GM19023 (cell line): ENCODE data around the gene FAM170B.

Source experiments
- ATAC-seq: cut with Tn5 transposase; IDR thresholded peaks from one replicate; pipeline ENCODE4 v1.9.1; 2021; ENCODE audit warnings: mild to moderate bottlenecking, moderate library complexity; ENCODE audit not compliant: unreplicated experiment

Gene FAM170B

DNA sequence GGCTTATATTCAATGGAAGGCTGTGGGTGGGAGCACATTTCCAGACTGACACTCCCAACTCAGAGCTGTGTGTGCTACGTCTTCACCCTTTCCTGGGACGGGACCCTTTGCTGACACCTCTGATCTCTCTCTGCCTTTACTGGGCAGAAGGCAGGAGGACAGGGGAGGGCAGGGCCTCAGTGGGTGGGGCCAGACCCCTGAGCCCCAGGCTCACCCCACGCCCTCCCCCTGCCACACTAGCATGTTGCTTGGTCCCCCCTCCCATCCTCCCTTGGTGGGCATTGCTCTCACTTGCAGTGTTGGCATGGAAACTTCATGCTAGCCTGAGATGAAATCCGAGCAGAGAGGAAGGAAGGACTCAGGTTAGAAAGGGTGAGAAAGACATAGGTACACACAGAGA, 36.0 kb upstream of the FAM170B start:
- ATAC-seq: no peak

DNA sequence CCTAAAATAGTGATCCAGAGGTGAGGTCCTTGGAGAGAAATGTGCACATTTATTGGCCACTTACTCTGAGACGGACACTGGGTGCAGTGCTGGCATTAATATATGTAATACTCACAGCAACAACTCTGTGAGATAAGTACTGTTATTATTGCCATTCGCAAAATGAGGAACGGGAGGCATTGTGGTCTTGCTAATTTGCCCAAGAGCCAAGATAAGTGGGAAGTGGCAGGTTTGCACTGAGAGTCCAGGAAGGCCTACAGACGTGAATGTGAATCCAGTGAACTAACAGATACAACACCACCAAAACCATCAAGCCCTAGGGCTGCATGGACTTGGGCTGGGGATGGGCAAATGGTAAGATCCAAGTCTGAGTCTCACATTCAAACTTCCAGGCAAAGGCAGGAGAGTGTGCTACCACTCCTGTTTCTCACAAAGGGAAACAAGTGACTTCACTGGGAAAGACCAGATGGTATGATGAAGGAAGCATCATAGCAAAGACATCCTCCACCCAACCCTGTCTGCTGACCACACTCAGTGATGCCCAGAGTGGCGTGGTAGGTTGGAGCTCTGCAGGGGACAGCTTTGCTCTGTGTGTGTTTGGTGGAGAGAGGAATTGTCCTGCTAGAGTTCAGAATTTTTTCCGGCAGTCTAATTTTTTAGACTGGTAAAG, 35.1 kb upstream of the FAM170B start:
- ATAC-seq: no peak

DNA sequence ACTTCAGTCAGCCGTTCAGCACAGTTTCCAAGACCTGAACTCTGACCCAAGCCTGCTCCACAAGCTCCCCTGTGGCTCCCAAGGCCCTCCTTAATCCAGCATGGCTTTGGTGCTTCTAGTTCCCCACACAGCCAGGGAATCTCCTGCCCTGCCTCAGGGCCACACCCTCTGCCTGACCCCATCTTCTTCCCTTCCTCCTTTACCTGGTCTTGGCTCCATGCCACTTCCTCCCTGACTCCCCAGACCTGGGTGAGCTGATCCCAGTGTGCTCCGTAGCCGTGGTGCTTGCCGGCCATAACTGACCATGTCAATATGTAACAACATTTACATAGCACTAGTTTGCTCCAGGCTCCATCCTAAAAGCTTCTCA, 34.3 kb upstream of the FAM170B start:
- no peak for ATAC-seq

DNA sequence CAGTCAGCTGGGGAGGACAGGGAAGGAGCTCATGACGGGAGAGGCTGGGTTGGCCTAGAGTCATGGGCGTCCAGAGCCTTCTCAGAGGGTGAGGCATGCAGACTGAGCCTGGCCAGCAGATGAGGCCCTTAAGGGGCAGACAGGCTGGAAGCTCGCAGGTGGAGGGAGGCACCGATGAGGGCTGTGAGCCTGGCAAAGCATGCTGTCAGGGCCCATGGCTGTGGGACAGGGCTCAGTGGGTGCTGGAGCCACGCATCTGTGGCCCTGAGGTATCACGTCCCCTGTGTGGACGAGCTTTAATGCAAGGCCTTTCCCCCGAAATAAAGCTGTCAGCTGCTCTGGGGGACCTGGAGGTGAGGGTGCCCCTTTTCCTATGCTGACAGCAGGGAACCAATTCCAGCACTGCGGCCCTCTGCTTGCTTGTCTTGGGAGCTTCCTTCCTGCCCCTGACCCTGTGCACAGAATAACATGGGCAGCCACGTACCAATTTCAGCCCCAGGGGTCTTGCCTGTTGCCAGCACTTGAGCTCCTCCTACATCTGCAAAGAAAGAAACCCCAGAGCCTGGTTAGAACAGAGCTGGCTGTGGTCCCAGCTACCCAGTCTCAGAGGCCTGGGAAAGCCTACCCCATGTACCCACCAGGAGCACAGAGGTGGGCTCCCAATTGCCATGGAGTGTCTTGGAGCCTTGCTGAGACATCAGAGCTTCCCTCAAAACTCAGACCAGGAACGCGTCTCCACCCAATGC, 33.8 kb upstream of the FAM170B start:
- no peak for ATAC-seq

DNA sequence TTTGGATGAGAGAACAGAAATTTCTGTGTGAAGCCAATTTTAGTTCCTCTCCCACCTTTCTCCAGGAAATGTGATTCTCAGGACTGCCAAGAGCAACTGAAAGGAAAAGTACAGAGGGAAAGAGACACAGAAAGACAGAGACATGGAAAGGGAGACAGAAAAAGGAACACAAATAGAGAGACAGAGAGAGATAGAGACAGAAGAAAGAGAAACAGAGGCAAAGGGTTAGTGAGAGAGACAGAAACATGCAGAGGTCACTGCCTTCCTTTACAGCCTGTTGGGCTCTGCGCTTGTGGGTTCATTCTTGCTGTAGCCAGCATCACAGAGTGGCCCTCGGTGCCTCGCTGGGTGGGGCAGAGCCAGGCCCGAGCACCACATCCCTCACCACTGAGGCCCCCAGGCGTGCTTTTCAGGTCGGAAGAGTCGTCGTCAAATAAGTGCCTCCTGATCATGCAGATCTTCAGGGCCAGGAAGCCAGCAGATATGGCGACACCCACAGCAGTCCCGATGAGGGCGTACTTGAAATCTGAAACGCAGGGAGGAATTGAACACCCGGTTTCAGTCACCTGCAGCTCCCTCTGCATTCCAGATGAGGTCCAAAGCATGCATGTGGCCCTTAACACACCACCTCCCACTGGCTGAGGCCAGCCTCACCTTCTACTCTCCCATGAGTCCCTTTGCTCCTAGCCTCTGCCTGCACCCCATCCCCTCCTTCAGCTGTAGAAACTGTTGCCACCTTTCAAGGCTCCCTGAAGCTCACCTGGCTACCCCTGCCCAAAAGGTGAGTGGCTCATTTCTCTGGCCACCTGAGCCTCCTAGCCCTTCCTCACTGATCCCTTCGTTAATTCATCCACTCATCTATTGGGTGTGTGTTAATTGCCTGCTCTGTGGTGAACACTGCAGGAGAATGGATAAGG, 32.9 kb upstream of the FAM170B start:
- ATAC-seq: no peak

DNA sequence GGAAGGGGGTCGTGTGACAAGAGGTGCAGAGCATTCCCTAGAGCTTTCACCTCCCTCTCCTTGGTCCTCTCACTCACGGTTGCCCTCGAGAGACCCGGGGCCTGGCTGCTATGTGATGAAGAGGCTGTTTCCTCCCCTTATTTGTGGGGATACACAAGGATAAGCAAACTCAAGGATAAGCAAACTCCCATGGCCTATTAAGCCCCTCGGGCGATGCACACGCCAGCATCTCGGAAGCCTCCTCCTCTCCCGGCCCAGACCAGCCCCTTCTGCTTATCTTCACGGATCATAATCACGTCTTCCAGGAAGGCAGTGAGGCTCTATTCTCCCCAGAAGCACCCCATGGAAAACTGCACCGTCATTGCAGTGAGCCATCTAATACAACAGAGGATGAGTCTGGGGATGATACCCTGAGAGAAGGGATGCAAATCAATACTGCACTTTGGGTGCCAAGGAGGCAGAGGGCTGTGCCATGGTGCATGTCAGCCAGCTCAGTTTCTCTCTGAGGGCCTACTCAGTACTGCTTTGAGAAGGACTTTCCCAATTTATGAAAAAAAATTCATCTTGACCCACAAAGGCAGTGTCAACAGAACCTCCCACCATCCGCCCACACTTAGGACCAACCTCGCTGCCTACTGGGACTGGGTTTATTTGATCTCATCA, 32.1 kb upstream of the FAM170B start:
- no peak for ATAC-seq

DNA sequence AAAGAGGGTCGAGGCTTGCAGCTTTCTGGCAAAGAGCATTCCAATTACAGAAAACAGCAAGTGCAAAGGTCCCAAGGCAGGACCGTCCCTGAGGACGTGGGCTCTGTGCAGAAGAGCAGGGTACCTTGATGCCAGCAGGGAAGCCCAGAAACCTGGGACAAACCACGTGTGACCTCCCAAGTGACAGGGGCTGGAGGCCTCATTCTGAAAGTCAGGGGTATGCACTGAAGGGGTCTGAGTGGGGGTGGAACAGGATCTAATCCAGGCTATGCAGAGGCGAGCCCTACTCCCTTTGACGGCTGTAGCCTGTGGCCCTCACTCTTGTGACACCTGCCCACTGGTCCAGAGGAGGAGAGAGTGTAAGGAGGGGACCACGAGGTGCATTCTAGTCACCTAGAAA, 31.4 kb upstream of the FAM170B start:
- ATAC-seq: no peak

DNA sequence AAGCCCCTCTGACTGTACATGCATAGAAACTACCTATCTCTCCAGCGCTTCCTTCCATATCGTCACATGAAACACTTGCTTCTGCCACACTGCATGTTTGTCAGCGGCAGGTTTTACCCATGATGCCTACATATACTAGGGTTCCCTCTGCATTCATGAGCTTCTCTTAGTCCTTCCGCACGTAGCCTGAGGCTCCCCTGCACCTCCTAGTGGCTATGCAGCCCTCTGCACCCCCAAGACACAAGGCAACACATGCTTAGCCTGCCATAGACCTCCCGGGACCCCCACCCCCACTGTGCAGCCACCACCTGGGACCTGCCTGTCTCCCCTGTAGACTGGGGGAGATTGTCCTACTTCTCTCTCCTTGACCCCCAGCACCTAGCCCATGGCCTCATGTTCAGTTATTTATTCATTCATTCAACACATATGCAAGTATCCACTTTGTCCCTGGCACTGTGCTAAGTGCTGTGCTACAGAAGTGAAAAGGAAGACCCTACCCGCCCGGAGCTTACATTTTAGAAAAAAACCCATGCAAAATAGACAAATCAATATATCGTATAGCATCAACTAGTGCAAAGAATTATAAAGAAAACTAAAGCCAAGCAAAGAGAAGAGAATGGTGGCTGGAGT, 30.9 kb upstream of the FAM170B start:
- ATAC-seq: peak; percentile 67

DNA sequence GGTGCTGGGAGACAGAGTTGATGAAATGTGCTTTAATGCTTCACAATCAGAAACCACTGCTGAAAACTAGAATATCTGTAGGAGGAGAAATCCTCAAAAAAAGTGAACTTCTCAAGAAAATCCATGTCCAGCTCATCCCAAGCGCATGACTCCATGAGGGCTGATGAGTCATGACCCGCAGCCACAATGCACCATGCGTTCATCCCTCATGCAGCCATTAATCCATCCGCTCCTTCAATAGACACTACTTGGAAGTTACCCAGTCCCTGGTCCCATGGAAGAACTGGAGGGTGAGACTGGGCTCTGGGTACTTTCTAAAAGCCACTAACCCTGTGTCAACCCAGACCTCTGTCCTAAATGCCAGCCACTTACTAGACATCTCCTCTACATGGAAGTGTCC, 29.9 kb upstream of the FAM170B start:
- no peak for ATAC-seq

DNA sequence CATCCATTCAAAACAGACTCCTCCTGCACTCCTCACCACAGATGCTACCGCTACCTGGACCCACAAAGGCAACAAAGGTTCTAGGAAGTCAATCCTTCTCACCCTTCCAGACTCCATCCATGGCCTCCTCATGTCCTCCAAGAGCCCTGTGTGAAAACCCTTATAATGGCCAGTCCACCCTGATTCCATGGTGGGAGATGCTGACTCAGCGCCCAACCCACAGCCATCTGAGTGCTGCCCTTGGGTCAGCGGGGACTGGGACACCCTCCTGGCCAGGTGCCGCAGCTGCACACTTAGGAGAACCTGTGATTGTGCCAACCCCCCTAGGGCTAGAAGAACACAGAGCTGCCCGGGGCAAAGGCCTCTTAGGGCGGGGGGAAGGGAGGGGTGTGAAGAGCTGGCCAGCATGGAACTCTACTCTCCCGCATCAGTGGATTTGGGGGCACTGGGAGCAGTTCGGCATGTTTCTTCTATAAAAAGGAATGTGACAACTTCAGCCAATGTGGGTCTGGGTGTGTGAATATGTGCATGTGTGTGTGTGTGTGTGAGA, 29.0 kb upstream of the FAM170B start:
- ATAC-seq: no peak

DNA sequence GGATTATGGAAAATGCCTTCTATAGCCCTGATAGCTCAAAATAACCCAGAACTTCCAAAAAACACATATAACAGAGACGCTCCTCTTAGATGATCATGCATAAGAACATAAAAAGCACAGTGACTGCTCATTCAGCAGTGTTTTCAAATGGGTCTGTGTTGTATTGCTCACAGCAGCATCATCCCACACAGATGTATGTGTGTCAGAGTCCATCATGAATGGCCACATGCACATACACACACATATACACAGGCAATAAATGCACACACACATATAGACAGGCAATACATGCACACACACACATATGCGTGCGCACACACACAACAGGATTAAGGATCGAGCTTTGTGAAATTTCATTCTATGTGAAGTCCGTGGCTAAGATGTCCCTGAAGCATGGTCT, 28.2 kb upstream of the FAM170B start:
- ATAC-seq: no peak

DNA sequence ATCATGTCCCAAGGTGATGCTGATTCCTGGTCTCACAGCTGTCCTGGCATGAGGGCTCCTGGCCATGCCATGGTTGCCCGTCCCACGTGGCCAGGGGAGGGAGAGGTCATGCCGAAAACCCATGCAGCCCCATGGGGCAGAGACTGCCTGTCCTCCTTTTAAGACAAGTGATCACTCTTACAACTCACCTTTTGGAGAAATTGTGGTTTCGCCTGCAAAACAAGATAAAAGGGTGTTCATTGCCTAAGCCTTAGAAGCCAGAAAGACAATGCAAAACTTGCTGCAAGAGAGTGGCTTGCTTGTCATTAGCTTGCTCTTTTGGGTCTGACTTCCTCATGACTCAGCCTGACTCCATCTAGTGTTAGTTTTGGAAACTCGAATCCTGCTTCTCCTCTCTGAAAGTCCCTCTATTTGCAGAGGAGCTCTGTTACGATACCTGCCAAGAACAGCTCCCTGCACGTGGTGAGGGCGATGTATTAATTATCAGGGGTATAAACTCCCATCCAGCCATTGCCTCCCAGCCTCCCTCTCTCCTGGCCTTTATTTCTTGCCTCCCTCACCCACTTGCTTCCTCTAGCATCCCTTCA, 27.7 kb upstream of the FAM170B start:
- no peak for ATAC-seq

DNA sequence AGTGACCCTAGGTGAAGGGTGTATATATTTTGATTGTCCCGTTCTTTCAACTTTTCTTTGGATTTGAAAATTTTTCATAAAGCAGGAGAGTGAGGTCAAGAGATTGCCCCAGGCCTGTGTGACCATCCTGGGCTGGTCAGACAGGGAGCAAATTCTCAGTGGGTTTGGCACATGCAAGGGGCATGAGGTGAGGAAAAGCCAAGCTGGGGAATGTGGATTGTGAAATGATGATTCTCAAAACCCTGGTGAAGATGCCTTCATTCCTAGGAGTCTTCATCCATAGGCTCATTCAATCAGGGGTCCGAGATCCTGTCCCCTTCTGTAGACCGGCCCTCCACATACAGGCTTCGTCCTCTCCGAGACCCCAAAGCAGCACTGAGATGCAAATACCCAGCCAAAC, 27.0 kb upstream of the FAM170B start:
- no peak for ATAC-seq

DNA sequence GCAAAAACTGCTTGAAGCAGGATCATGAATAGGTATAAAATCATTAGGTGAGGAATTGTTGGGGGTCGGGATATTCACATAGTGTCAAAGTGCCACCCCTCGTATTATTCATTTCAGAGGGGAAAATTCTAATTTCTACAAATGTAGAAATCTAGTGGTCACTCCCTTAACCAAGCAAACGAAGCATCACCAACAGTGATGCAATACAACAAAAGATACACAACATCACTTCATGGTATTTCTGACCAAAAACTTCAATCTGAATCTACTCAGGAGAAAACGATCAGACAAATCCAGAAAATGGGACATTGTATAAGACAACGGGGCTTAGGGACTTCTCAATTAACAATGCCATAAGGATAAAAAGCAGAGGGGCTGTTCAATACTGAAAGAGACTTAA, 26.3 kb upstream of the FAM170B start:
- no peak for ATAC-seq

DNA sequence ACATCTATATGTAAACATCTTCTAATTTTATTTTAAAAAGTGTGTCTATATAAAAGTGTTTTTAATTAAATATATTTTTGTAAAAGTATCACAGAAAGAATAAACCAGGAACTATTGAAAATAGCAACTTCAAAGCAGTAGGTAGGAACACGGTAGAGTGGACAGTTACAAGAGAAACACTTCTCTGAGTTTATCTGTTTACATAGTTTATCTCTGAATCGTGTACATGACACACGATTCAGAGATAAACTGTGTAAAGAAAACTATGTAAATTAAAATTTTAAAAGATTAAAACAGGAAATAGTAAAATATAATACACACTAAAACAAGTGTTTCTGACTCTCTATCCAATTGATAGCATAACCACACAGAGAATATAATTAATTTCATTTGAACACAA, 25.1 kb upstream of the FAM170B start:
- ATAC-seq: no peak

DNA sequence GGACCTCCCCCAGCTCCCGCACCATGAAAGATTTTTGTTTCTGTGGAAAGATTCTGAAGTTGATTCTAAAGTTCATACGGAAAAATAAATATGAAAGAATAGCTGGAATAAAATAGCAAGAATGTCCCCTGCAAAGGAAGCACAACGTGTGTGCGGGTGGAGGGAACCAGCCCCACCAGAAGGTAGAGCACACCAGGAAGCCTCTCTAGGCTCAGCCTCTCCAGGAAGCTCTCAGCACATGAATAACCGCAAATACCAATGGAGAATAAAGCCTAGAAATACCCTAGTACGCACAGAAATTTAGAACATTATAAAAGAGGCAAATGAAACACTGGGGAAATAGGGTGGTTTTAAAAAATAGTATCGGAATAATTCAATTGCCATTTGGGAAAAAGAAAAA, 24.6 kb upstream of the FAM170B start:
- no peak for ATAC-seq

DNA sequence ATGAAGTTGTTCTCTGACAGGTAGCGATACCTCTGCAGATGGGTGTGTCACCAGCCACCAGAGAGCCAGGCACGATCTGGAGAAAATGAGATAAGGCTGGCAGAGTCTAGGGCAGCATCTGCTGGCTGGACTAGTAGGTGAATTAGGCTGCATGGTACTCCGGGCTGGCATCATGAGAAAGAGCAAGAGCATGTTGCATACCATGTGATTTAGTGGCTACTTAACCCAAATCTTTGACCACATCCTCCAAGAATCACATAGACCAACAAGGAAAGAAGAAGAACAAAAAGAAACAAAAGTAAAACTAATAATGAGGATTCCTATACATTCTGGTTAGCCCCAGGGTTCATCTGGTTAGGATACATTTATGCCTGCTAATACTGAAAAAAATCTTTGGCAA, 23.4 kb upstream of the FAM170B start:
- no peak for ATAC-seq

DNA sequence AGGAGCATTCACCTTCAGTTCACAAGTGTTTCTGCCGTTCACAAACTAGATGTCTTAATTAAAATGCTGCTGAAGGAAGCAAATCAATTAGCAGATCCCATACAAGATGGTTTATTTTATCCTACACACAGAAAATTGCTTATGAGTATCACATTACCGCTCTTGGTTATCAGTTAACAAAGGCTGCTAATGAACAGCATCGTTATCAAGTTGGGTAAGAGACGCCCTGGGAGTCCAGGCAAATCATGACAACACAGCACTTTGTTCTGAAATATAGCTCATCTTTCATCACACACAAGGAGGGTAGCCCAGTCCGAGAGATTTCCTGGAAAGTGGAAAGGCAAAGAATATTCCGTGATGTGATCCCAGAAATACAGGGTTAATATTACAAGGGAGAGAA, 20.8 kb upstream of the FAM170B start:
- no peak for ATAC-seq

DNA sequence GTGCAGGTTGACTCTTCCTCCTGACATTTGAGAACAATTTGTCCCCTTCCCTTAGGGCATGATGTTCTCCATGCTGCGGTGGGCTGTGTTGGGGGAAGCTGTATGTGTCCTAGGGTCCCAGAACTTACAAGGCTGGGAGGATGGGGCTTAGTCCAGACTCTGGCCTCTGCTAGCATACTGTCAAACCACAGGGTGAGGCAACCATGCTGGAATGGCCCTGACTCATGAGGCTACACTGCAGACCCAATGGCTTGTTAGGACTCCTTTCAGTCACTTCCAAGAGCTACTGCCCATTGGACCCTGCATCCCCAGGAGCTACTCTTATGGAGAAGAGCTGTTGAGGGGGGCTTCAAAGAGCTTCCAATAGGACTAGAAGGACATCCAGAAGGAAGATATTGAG, 20.1 kb upstream of the FAM170B start:
- ATAC-seq: no peak

DNA sequence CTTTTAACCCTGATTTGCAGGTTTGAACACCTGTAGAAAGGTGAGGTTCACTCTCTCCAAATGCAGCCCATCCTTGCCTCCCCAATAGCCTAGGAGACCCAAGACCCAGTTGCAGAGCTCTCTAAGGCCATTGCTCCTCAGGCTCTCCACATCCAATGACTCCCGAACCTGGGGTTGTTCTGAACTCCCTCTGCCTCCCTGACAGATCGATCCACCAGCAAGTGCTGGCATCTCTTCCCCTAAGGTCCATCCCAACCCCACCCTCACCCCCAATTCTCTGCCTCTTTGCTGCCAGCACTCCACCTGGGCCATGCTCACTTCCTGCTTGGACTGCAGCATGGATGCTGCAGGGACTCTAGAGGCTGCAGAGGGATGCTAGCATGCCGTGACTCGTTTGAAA, 19.3 kb upstream of the FAM170B start:
- no peak for ATAC-seq
